Measurements from ENCODE around the gene SLC6A5.

DNA sequence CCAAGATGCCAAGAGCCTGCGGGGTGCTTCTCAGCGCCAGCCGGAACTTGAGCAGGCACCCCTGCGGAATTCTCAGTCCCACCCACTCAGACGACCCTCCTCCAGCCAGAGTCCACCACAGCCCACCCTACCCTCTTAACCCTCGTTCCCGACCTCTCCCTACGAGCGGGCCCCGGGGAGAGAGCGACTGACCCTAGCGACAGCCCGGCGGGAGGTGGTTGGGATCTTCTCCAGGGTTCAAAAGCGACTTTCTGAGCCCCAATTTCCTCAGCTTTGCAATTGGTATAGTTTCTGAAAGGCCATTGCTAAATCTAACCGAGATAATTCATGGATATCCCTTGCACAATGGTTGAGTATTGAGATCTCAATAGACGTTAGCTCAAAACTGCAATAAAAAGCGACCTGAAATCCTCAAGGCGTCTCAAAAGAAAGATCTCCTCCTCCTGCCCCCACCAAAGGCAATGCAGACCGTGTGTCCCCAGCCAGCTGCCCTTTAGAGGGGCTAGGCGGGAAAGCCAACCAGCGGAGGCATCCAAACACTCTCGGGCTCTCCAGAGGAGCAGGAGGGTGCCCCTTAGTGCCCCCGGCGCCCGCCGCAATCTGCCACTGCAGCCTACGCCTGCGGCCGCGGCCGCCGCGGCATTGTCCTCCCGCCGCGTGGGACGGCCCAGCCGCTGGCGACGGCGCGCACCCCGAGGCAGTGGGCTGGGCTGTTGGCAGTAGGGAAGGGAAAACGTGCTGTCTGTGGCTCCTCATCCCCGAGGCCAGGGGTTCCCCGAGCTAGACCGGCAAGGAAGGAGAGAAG, 1.5 kb upstream of the SLC6A5 start:
- TF ChIP-seq, protein P1, sequence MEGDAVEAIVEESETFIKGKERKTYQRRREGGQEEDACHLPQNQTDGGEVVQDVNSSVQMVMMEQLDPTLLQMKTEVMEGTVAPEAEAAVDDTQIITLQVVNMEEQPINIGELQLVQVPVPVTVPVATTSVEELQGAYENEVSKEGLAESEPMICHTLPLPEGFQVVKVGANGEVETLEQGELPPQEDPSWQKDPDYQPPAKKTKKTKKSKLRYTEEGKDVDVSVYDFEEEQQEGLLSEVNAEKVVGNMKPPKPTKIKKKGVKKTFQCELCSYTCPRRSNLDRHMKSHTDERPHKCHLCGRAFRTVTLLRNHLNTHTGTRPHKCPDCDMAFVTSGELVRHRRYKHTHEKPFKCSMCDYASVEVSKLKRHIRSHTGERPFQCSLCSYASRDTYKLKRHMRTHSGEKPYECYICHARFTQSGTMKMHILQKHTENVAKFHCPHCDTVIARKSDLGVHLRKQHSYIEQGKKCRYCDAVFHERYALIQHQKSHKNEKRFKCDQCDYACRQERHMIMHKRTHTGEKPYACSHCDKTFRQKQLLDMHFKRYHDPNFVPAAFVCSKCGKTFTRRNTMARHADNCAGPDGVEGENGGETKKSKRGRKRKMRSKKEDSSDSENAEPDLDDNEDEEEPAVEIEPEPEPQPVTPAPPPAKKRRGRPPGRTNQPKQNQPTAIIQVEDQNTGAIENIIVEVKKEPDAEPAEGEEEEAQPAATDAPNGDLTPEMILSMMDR (IDR thresholded peaks at IDR 0.05), result no peak
- TF ChIP-seq POLR2A (IDR thresholded peaks at IDR 0.05) (no peak), EP300 (IDR thresholded peaks at IDR 0.05) (no peak)

Measured in tibial nerve (tissue), 4 donors.